Choroid plexus epithelial cell (primary cell): ENCODE measurements around the gene CD300LF.

Experiments
- DNase-seq: peaks from one replicate; pipeline ENCODE4 v3.0.0-alpha.2; 2010; ENCODE audit warnings: low read depth
- H3K4me3 ChIP-seq: 2 replicates; pipeline ENCODE4 v1.5.1; 2011; ENCODE audit warnings: low read depth, mild to moderate bottlenecking, control low read depth, low read length, moderate library complexity
- TF ChIP-seq, protein P1 (sequence below): conservative IDR thresholded peaks from 2 replicates; pipeline ENCODE4 v1.5.1; 2011; ENCODE audit warnings: low read depth, mild to moderate bottlenecking, control low read depth, inconsistent platforms, low read length, moderate library complexity

The CD300LF gene

DNA sequence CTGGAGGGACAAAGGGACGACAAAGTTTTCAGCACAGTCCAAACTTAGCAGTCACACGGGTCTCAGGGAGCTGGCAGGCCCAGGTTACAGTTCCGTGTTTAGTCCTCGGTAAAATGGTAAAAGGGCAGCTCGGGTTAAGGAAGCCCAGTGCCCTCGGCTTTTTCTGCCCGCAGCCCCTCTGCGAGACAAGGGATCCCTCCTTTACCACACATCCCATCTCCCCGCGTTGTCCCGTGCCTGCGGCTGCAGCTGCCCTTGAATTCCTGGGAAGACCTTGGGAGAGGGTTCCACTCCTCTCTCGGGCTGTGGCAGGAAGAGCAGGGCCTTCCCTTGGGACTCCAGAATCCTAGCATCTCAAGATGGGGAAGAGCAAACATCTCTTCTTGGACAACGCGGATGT, 17.1 kb upstream of the CD300LF start:
- no peak for DNase-seq
- no peak overlapping the region for H3K4me3 ChIP-seq
- TF ChIP-seq, protein P1, sequence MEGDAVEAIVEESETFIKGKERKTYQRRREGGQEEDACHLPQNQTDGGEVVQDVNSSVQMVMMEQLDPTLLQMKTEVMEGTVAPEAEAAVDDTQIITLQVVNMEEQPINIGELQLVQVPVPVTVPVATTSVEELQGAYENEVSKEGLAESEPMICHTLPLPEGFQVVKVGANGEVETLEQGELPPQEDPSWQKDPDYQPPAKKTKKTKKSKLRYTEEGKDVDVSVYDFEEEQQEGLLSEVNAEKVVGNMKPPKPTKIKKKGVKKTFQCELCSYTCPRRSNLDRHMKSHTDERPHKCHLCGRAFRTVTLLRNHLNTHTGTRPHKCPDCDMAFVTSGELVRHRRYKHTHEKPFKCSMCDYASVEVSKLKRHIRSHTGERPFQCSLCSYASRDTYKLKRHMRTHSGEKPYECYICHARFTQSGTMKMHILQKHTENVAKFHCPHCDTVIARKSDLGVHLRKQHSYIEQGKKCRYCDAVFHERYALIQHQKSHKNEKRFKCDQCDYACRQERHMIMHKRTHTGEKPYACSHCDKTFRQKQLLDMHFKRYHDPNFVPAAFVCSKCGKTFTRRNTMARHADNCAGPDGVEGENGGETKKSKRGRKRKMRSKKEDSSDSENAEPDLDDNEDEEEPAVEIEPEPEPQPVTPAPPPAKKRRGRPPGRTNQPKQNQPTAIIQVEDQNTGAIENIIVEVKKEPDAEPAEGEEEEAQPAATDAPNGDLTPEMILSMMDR = no peak

DNA sequence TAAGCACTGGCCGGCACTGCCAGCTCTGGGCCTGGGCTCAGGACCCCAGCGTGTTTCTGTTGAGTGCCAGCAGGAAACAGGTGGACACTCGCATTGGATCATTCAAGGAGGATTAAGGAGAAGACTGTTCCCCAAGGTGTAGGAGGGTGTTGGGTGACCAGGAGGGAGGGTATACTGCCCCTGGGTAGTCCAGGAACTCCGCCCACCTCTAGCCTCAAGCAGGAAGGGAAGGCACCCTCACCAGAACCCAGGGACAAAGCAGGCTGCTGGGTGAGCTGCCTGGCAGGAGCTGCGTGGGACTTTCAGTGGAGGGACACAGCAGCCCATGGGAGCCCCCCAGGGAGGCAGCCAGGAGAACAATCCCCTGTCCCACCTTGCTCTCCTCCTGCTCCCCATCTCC, 16.6 kb upstream of the CD300LF start:
- no peak for DNase-seq
- TF ChIP-seq, protein P1 = no peak

DNA sequence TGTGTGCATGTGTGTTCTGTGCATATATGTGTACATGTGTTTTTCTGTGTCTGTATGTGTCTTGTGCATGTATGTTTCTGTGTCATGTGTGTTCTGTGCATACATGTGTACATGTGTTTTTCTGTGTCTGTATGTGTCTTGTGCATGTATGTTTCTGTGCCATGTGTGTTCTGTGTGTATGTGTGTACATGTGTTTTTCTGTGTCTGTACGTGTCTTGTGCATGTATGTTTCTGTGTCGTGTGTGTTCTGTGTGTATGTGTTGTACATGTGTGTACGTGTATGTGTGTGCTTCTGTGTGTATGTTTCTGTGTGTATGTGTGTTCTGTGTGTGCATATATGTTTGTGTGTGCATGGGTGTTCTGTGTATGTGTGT, 16.0 kb upstream of the CD300LF start:
- TF ChIP-seq, protein P1 = no peak
- no peak overlapping the region for H3K4me3 ChIP-seq
- DNase-seq = no peak

More for the DNA sequence above, 16.6 kb upstream of the CD300LF start:
- H3K4me3 ChIP-seq = no peak overlapping the region

DNA sequence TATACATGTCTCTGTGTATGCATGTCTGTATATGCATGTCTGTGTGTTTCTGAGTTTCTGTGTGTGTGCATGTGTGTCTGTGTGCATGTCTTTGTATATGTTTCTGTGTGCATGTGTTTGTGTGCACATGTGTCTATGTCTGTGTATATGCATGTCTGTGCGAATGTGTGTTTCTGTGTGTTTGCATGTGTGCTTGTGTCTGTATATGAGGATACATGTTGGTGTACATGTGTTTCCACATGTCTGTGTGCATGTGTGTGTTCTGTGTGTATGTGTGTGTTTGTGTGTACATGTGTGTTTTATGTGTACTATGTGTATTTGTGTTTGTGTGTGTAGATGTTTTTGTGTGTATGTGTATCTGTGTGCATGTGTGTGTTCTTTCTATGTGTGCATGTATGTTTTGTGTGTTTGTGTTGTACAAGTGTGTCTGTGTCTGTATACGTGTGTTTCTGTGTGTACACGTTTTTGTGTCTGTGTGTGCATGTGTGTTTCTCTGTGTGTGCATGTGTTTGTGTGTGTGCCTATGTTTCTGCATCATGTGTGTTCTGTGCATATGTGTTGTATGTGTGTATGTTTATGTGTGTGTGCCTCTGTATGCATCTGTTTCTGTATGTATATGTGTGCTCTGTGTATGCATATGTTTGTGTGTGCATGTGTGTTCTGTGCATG, 15.4 kb upstream of the CD300LF start:
- no peak overlapping the region for H3K4me3 ChIP-seq
- no peak for DNase-seq
- TF ChIP-seq, protein P1 = no peak

DNA sequence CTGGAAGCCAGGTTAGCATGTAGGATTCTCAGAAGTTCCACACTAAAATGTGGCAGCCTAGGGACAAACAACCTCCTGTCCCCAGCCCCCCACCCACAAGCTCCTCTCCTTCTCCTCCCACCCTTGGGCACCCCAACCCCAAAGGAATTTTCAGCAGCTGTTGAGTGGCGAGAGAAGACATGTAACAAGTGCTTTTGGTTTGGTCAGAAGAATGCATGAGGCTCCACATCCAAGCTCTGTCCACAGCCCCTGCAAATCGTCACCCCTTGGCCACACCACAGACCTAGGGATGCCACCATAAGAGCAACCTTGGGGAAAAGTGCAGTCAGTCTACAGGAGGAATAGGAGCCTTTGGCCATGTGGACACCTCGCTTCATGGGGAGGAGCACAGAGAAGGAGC, 12.4 kb upstream of the CD300LF start:
- no peak overlapping the region for H3K4me3 ChIP-seq
- TF ChIP-seq, protein P1 = no peak

DNA sequence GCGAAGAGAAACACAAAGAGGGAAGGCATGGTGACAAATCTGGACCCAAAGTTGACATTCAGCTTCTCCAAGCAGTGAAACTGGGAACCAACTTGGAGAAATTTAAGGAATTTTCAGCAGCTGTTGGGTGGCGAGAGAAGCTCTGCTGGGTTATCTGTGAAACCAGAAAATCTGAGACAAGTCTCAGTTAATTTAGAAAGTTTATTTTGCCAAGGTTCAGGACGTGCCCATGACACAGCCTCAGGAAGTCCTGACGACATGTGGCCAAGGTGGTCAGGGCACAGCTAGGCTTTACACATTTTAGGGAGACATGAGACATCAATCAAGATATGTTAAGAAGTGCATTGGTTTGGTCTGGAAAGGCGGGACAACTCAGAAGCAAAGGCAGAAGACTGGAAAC, 11.2 kb upstream of the CD300LF start:
- TF ChIP-seq, protein P1 = no peak
- DNase-seq = no peak

More for the DNA sequence above, 12.4 kb upstream of the CD300LF start:
- no peak for DNase-seq

DNA sequence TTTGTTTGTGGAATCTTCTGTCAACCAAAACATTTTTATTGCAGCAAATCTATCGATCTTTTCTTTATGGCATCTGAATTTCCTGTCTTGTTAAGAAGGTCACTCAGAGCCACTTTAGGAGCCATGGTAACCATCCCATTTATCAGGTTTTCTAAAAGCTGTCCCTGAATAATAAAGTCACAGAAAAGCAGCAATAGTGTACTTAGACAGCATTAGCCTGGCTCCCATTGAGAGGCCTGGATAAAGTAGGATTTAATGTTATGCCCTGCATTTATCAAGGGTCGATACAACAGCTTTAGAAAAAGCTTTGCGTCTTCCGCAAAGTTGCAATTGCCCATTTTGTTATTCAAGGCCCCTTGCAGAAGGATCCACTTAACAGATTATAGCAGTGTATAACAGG, 10.1 kb upstream of the CD300LF start:
- TF ChIP-seq, protein P1 = no peak
- DNase-seq = no peak
- no peak overlapping the region for H3K4me3 ChIP-seq

More for the DNA sequence above, 11.2 kb upstream of the CD300LF start:
- no peak overlapping the region for H3K4me3 ChIP-seq
